DMS153 (cell line): ENCODE measurements around the gene PA2G4.
"Not testable (repeated sequence)": the region's sequence is repeated elsewhere in the genome, so short reads cannot be mapped to it uniquely, and the experiment has no call there.

Experiments
- DNase-seq: peaks from one replicate; lab custom pipeline; 2025; lab: John Stamatoyannopoulos, UW

Gene PA2G4

DNA sequence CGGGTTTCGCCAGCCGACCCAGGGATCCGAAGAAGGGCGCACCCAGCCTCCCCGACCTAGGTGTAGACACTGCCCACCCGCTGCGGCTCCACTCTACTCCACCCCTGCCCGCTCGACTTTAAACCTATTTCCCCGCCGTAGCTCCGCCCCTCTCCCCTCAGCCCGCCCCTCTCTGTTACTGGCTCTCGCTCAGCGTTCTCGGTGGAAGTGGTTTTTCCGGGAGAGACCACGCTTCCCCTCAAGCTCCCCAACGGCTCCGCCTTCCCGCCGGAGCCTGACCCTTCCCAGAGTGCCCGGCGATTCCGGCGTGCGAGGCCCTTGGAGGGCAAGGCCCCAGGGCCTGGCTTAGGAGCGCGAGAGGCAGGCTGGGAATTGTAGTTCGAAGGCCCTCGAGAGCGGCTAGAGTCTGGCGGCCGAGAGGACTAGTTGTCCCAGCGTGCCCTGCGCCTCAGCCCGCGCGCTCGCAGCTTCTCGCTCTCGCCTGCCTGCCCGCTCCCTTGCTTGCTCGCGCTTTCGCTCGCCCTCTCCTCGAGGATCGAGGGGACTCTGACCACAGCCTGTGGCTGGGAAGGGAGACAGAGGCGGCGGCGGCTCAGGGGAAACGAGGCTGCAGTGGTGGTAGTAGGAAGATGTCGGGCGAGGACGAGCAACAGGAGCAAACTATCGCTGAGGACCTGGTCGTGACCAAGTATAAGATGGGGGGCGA is at the start of gene PA2G4:
TSS of gene PA2G4 (plus strand) at position 451 of the 706 bp plus-strand sequence. CDS start at position 630, 179 bp downstream.
- peak; percentile 99 for DNase-seq

DNA sequence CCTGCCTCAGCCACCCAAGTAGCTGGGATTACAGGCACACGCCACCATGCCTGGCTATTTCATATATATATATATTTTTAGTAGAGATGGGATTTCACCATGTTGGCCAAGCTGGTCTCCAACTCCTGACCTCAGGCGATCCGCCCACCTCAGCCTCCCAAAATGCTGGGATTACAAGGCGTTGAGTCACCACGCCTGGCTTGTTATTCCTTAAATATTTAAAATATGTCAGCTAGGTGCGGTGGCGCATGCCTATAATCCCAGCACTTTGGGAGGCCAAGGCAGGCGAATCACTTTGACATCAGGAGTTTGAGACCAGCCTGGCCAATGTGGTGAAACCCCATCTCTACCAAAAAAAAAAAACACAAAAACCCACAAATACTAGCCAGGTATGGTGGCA is 44.4 kb upstream of the PA2G4 start:
- DNase-seq, result not testable (repeated sequence)

DNA sequence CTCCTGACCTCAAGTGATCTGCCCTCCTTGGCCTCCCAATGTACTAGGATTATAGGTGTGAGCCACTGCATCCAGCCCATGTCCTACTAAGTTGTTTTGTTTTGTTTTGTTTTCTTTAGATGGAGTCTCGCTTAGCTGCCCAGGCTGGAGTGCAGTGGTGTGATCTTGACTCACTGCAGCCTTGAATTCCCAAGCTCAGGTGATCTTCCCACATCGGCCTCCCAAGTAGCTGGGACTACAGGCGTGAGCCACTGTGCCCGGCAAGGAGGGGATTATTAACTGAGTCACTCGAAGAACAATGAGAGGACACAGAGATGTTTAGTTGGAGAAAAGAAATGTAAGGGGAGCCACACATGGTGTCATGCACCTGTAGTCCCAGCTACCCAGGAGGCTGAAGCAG is 42.4 kb upstream of the PA2G4 start:
- DNase-seq, result no peak

GRCh38 chr12:56062996-56063395 is 41.4 kb upstream of the PA2G4 start:
- DNase-seq, result no peak

DNA sequence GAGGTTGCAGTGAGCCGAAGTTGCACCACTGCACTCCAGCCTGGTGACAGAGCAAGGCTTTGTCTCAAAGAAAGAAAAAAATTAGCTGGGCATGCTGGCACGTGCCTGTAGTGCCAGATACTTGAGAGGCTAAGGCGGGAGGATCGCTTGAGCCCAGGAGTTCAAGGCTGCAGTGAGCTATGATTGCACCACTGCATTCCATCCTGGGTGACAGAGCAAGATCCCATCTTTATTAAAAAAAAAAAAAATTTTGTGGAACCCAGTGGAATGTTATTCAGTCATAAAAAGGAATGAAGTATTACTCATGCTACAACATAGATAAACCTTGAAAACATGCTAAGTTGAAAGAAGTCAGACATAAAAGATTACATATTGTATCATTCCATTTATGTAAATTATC is 32.7 kb upstream of the PA2G4 start:
- no peak for DNase-seq

GRCh38 chr12:56074396-56074795 is 30.0 kb upstream of the PA2G4 start:
- no peak for DNase-seq

GRCh38 chr12:56077966-56078365 is 26.4 kb upstream of the PA2G4 start:
- DNase-seq, result not testable (repeated sequence)

DNA sequence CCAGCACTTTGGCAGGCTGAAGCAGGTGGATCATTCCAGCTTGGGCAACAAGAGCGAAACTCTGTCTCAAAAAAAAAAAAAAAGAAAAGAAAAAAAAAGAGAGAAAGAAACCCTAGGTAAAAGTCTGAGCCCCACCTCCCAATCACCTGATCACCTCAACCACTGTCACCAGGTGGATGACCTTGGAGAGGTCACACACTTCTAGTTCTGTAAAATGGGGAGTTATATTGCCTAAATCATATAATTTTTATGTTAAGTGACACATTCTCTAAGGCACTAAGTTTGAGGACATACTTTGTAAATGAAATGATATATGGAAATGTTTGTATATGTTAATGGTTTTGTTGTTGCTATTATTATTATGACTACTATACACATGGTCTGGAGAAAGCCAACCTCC is 25.9 kb upstream of the PA2G4 start:
- no peak for DNase-seq

DNA sequence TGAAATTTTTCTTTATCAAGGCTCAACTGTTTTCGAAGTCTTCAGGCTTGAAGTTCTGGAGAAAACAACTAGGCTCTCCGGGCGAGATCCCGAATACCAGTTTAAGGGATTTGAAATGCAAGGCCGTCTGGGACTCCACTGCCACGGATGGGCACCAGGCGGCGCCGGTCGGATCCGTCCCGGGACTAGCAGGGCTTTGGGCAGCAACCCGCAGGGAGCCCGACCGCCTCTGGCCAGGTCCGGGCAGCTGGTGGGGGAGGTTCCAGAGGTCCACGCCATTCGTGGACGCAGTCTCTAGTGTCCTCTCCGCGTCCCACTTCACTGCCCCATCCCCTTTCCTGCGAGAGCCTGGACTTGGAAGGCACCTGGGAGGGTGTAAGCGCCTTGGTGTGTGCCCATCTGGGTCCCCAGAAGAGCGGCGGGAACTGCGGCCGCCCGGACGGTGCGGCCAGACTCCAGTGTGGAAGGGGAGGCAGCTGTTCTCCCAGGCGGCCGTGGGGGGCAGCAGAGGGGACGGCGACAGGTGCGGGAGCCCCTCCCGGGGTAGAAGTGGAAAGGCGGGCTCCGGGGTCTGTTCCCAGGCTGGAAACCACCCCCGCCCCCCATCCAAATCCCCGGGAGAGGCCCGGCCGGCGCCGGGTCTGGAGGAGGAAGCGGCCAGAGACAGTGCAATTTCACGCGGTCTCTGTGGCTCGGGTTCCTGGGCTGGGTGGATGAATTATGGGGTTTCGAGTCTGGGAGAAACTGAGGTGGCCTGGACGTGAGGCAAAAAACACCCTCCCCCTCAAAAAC is 25.2 kb upstream of the PA2G4 start:
- peak; percentile 67 for DNase-seq

GRCh38 chr12:56079723-56080555 is 24.4 kb upstream of the PA2G4 start, which contains the start of gene ERBB3:
Gene ERBB3 (plus strand): TSS chr12:56080165. CDS start chr12:56080301, 136 bp downstream.
- DNase-seq, result peak; percentile 66

- DNase-seq, result no peak
These were observed 23.7 kb upstream of the PA2G4 start for GRCh38 chr12:56080556-56081138.

DNA sequence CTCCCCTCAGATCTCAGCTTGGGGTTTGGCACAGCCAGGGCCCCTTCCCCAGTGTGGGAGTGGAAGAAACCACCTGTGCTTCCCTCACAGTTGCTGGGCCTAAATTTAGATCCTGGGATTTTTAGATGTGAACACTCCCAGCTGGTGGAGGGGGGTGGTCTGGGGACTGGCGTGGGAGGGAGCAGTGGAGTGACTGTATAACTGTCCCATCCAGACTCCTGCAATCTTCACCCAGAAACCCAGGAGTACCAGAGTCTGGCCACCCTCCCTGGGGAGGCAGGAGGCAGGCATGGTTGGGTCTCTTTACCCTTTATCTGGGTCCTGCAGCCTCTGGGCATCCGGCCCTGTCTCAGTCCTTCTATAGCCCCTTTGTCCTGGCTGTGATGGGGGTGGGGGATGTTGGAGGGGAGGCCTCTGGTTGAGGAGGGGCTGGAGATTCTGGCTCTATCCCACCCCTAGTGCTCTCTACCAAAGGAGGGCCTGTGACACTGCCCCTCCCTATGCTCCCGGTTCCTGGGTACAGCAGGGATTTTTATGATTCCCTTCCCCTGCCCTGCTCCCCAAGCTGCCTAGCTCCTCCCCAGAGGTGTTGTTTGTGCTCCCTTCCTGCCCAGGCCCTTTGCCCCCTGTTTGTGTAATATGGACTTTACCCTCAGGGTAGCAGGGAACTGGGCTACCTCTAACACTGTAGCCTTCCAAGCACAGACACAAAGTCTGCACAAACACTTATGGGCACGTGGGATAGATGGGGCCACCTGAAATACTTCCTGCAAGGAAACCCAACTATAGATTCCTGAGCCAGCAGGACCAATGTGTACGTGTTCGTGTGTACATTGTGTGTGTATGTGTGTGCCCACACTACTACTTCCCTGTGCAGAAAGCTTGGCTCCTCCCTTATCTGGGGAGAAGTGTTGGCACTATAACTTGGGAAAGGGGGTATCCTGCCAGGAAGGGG is 22.7 kb upstream of the PA2G4 start:
- DNase-seq, result no peak

GRCh38 chr12:56082382-56082781 is 22.0 kb upstream of the PA2G4 start:
- no peak for DNase-seq

DNA sequence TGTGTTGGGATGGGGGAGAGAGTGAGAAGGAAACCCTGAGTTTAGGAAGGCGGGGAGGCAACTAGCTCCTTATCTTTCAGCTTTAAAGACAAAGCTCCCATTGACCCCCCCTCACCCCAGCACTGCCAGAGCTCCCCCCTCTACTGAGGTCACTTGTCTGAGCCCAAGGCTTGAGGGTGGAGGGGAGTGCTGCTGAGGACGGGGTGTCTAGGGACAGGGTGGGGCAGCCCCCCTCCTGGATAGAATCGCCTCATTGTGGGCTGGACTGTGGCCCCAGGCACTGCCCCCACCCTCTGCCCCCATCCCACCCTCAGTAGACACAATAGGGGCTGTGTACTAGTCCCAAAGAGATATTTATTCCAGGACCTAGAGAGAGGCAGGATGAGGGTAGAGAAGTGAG is 21.4 kb upstream of the PA2G4 start:
- DNase-seq, result no peak

GRCh38 chr12:56084958-56085543 is 19.3 kb upstream of the PA2G4 start:
- DNase-seq, result no peak

DNA sequence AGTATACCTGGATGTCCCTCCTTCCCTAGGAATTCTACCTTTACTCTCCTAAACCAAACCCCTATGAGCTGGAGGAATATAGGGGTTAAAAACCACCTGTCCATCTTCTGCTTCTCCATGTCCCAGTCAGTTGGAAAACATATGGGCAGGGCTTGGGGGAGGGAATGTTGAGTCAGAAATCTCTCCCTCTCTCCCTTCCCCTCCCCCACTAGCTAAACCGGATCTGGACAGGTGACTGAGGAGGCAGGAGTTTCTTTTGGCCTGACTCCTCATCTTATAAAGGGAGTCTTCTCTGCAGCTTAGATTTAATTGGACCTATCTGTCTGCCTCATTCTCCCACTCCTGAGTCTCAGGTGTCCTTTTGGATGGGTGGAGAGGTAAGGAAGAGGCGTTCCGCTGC is 18.3 kb upstream of the PA2G4 start:
- DNase-seq, result no peak

DNA sequence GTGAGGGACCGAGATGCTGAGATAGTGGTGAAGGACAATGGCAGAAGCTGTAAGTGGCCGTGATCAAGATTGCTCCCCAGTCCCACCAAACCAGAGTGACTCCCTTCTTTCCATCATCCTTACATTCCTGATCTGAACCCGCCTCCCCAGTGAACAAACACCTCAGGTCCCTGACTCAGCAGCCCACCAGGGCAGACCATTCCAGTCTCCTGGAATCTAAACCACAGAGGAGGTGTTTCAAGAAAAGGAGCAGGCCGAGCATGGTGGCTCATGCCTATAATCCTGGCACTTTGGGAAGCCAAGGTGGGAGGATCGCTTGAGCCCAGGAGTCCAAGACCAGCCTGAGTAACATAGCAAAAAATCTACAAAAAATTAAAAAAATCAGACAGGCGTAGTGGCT is 17.8 kb upstream of the PA2G4 start:
- no peak for DNase-seq

- DNase-seq, result peak; percentile 40
These were observed 17.1 kb upstream of the PA2G4 start for GRCh38 chr12:56087220-56087619.

- DNase-seq, result no peak
These were observed 6.6 kb upstream of the PA2G4 start for GRCh38 chr12:56097738-56098137.

DNA sequence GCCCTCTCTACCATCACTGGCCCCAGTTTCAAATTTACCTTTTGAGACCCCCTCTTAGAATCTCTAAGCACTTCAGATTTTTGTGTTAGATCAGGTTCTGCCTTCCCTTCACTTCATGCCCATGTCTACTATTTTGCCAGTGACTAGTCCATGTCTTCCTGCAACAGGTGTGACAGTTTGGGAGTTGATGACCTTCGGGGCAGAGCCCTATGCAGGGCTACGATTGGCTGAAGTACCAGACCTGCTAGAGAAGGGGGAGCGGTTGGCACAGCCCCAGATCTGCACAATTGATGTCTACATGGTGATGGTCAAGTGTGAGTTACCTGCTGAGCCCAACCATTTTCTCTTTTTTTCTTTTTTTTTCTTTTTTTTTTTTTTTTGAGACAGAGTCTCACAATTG is 5.8 kb upstream of the PA2G4 start:
- DNase-seq, result no peak

GRCh38 chr12:56099787-56100186 is 4.6 kb upstream of the PA2G4 start:
- DNase-seq, result no peak
